ENCODE results near the gene SHQ1. TPM values are rescaled to one million over a fixed set of nuclear protein-coding genes. Genes with fewer than 3 reads are reported as not detected.

Gene SHQ1
- total RNA-seq, 1 experiment from 2014 or later, result 22.3 TPM

DNA sequence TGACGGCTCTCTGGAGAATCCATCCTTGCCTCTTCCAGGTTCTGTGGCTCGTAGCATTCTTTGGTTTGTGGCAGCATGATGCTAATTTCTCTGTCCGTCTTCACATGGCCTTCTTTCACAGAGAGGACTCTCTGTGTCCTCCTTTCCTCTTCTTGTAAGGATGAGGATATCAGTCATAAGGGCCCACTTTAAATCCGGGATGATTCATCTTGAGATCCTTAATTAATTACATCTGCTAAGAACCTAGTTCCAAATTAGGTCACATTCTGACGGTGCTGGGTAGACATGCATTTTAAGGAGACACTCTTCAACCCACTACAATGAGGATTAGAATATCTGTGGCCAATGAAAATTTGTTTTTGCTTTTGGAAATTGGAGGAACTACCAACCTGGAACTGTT is 23.9 kb upstream of the SHQ1 start:
- Mint-ChIP-seq H3K9me3 (ENCODE audit: low read depth, unreplicated experiment) (no peaks in the 10 kb centered on the region), H3K36me3 (ENCODE audit: insufficient read depth, unreplicated experiment) (no peaks in the 10 kb centered on the region), H3K27ac (ENCODE audit: unreplicated experiment) (no peak overlapping the region), H3K4me3 (ENCODE audit: low read depth, unreplicated experiment) (no peak overlapping the region), H3K4me1 (ENCODE audit: low read depth, unreplicated experiment) (no peaks in the 10 kb centered on the region), H3K27me3 (ENCODE audit: unreplicated experiment) (peaks cover 14% of the 10 kb centered on the region)
- DNase-seq, result no peak
- TF ChIP-seq CTCF (IDR thresholded peaks at IDR 0.05; ENCODE audit: unreplicated experiment), result no peak
- BruUV-seq (replicated peaks), result no TSS peak
- intact Hi-C loops (cut with micrococcal nuclease; ENCODE audit: unreplicated experiment), result no loop called here
- CTCF ChIA-PET, result interaction anchor here (0.9 kb wide), 1 partner anchor 184 kb away, joined by 3 read pairs; no protein-coding TSS in a partner anchor

- intact Hi-C loops (cut with micrococcal nuclease; ENCODE audit: unreplicated experiment), result no loop called here
- no peak for DNase-seq
- peaks cover 9% of the 10 kb centered on the region for H3K27me3 Mint-ChIP-seq (ENCODE audit: unreplicated experiment)
- no peaks in the 10 kb centered on the region for H3K9me3 Mint-ChIP-seq (ENCODE audit: low read depth, unreplicated experiment)
- BruUV-seq (replicated peaks), result no TSS peak
- H3K27ac Mint-ChIP-seq (ENCODE audit: unreplicated experiment), result no peak overlapping the region
- H3K4me1 Mint-ChIP-seq (ENCODE audit: low read depth, unreplicated experiment), result no peaks in the 10 kb centered on the region
- CTCF ChIA-PET, result no interaction called here
- no peak for TF ChIP-seq CTCF (IDR thresholded peaks at IDR 0.05; ENCODE audit: unreplicated experiment)
- no peak overlapping the region for H3K4me3 Mint-ChIP-seq (ENCODE audit: low read depth, unreplicated experiment)
- H3K36me3 Mint-ChIP-seq (ENCODE audit: insufficient read depth, unreplicated experiment), result no peaks in the 10 kb centered on the region
Measured at GRCh38 chr3:72862314-72863090, 14.3 kb upstream of the SHQ1 start.

GRCh38 chr3:72860846-72861245 is 12.6 kb upstream of the SHQ1 start:
- CTCF ChIA-PET, result no interaction called here
- no peaks in the 10 kb centered on the region for H3K9me3 Mint-ChIP-seq (ENCODE audit: low read depth, unreplicated experiment)
- no peak overlapping the region for H3K27ac Mint-ChIP-seq (ENCODE audit: unreplicated experiment)
- BruUV-seq (replicated peaks), result no TSS peak
- no peak for TF ChIP-seq CTCF (IDR thresholded peaks at IDR 0.05; ENCODE audit: unreplicated experiment)
- H3K36me3 Mint-ChIP-seq (ENCODE audit: insufficient read depth, unreplicated experiment), result no peaks in the 10 kb centered on the region
- H3K4me3 Mint-ChIP-seq (ENCODE audit: low read depth, unreplicated experiment), result no peak overlapping the region
- intact Hi-C loops (cut with micrococcal nuclease; ENCODE audit: unreplicated experiment), result no loop called here
- no peaks in the 10 kb centered on the region for H3K27me3 Mint-ChIP-seq (ENCODE audit: unreplicated experiment)
- no peaks in the 10 kb centered on the region for H3K4me1 Mint-ChIP-seq (ENCODE audit: low read depth, unreplicated experiment)
- no peak for DNase-seq

- intact Hi-C loops (cut with micrococcal nuclease; ENCODE audit: unreplicated experiment), result no loop called here
- no peak overlapping the region for H3K27ac Mint-ChIP-seq (ENCODE audit: unreplicated experiment)
- peaks cover 7% of the 10 kb centered on the region for H3K27me3 Mint-ChIP-seq (ENCODE audit: unreplicated experiment)
- H3K9me3 Mint-ChIP-seq (ENCODE audit: low read depth, unreplicated experiment), result no peaks in the 10 kb centered on the region
- no peaks in the 10 kb centered on the region for H3K36me3 Mint-ChIP-seq (ENCODE audit: insufficient read depth, unreplicated experiment)
- H3K4me3 Mint-ChIP-seq (ENCODE audit: low read depth, unreplicated experiment), result no peak overlapping the region
- CTCF ChIA-PET, result no interaction called here
- no peak for DNase-seq
- H3K4me1 Mint-ChIP-seq (ENCODE audit: low read depth, unreplicated experiment), result no peaks in the 10 kb centered on the region
- no peak for TF ChIP-seq CTCF (IDR thresholded peaks at IDR 0.05; ENCODE audit: unreplicated experiment)
- BruUV-seq (replicated peaks), result no TSS peak
Measured at GRCh38 chr3:72860053-72860452, 11.8 kb upstream of the SHQ1 start.

All from Calu3 (cell line).